Stimulated activated CD8-positive, alpha-beta memory T cell treated with anti-CD3 and anti-CD28 coated beads, Interleukin-4, amount 100 ng/mL, for 24 hours (primary cell): ENCODE data around the gene RNLS.

ENCODE experiments used
- DNase-seq: peaks from one replicate; pipeline ENCODE4 v3.0.0-alpha.2; 2020; ENCODE audit warnings: low read depth

RNLS gene

GRCh38 chr10:88553116-88553752 is 29.9 kb downstream of the RNLS start:
- no peak for DNase-seq

GRCh38 chr10:88551246-88551645 is 31.9 kb downstream of the RNLS start:
- DNase-seq = no peak

GRCh38 chr10:88546497-88546896 is 36.6 kb downstream of the RNLS start:
- DNase-seq = no peak

- no peak for DNase-seq
Observed at GRCh38 chr10:88545359-88545758, 37.8 kb downstream of the RNLS start.

GRCh38 chr10:88544140-88544870 is 38.8 kb downstream of the RNLS start:
- DNase-seq = no peak

GRCh38 chr10:88542522-88542921 is 40.6 kb downstream of the RNLS start:
- no peak for DNase-seq

- no peak for DNase-seq
Observed at GRCh38 chr10:88541116-88541626, 41.9 kb downstream of the RNLS start.

GRCh38 chr10:88540351-88540750 is 42.8 kb downstream of the RNLS start:
- DNase-seq = no peak

GRCh38 chr10:88538048-88538447 is 45.1 kb downstream of the RNLS start:
- no peak for DNase-seq

GRCh38 chr10:88537322-88537721 is 45.8 kb downstream of the RNLS start:
- no peak for DNase-seq

- DNase-seq = no peak
Observed at GRCh38 chr10:88536437-88536836, 46.7 kb downstream of the RNLS start.

GRCh38 chr10:88534072-88534665 is 48.9 kb downstream of the RNLS start:
- no peak for DNase-seq

- DNase-seq = no peak
Observed at GRCh38 chr10:88531392-88532052, 51.6 kb downstream of the RNLS start.

- no peak for DNase-seq
Observed at GRCh38 chr10:88530629-88531391, 52.3 kb downstream of the RNLS start.

- DNase-seq = no peak
Observed at GRCh38 chr10:88530093-88530492, 53.0 kb downstream of the RNLS start.

- no peak for DNase-seq
Observed at GRCh38 chr10:88528806-88529570, 54.1 kb downstream of the RNLS start.

GRCh38 chr10:88528201-88528600 is 54.9 kb downstream of the RNLS start:
- no peak for DNase-seq

- DNase-seq = no peak
Observed at GRCh38 chr10:88527245-88527644, 55.9 kb downstream of the RNLS start.

GRCh38 chr10:88526501-88527105 is 56.5 kb downstream of the RNLS start:
- DNase-seq = no peak

- no peak for DNase-seq
Observed at GRCh38 chr10:88525371-88526069, 57.6 kb downstream of the RNLS start.
